CD1c-positive myeloid dendritic cell (primary cell): Measurements from ENCODE around the gene RNASEH2A.
A peak's percentile ranks its signal among the peaks of the same experiment; 100 is the strongest.
"Not testable (repeated sequence)": the region's sequence is repeated elsewhere in the genome, so short reads cannot be mapped to it uniquely, and the experiment has no call there.

Source experiments
- DNase-seq: peaks from one replicate; pipeline ENCODE4 v3.0.0-alpha.2; 2016; ENCODE audit errors: extremely low spot score

RNASEH2A gene

GRCh38 chr19:12793290-12794195, 12.8 kb upstream of the RNASEH2A start:
- DNase-seq = peak; percentile 97

DNA sequence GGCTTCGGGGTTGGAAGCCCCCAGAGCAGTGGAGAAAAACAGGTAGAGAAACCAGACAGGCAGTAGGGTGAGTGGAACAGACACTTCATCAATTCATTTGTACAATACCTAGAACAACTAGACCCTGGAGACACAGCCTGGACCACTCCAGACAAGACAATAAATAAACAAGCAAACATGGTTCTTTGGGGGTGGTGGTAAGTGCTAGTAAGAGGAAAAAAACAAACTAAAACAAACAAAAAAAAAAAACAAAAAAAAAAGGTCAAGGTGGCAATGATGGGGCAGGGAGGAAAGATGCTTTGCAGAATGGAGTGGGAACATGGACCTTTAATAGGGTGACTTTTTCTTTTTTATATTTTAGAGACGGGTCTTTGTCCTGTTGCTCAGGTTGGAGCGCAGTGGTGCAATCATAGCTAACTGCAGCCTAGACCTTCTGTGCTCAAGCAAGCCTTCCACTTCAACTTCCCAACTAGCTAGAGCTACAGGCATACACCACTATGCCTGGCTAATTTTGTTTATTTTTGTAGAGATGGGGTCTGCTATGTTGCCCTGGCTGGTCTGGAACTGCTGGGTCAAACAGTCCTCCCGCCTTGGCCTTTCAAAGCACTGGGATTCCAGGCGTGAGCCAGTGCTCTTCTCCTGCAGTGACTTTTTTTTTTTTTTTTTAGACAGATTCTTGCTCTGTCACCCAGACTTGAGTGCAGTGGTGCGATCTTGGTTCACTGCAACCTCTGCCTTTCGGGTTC, 12.0 kb upstream of the RNASEH2A start:
- peak; percentile 37 for DNase-seq

- no peak for DNase-seq
Observed at GRCh38 chr19:12794971-12795381, 11.4 kb upstream of the RNASEH2A start.

DNA sequence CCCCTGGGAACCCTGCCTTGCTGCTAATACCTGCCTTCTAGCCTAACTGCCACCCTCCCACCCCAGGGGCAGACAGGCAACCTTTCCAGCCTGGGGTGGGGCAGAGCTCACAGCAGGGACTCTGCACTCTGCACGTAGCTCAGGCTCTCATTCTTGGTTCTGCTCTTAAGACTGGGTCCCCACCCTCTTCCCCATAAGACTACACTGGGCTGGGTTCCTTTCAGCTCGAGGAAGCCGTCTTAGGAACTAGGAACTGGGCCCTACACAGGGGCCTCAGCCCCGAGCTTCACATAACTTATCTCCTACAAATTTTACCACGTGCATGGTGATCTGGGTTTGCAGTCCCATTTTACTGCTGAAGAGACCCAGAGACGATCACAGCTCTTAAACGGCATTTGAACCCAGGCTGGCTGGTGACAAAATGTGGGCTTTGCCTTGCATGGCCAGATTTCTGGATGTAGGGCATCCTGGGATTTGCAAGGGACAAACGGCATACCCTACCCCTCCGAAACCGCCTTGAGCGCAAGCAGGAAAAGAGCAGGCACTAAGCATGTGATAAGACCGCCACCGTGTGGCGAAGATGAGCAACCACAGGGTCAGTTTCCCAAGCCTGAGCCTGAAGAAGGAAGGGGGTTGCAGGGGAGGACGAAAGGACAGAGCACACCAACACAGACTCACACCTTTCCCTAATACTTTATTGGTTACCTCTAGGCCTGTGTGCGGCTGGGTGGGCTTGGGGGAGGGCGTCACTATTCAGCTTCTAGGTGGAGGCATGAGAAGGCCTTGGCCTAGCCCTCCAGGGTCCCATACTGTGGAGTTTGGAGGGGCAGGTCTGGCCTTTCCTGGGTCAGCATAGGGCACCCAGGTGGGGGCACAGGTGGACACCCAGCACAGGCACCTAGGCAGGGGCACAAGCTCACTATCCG, 10.0 kb upstream of the RNASEH2A start:
- peak; percentile 89 for DNase-seq

- DNase-seq = no peak
Observed at GRCh38 chr19:12797141-12797587, 9.2 kb upstream of the RNASEH2A start.

DNA sequence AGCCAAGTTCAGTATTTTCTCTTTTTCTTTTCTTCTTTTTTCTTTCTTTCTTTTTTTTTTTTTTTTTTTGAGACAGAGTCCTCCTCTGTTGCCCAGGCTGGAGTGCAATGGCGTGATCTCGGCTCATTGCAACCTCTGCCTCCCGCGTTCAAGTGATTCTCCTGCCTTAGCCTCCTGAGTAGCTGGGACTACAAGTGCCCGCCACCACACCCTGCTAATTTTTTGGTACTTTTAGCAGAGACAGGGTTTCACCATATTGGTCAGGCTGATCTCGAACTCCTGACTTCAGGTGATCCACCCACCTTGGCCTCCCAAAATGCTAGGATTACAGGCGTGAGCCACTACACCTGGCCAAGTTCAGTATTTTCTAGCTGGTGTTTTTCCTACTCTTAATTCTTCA, 8.8 kb upstream of the RNASEH2A start:
- DNase-seq = not testable (repeated sequence)

DNA sequence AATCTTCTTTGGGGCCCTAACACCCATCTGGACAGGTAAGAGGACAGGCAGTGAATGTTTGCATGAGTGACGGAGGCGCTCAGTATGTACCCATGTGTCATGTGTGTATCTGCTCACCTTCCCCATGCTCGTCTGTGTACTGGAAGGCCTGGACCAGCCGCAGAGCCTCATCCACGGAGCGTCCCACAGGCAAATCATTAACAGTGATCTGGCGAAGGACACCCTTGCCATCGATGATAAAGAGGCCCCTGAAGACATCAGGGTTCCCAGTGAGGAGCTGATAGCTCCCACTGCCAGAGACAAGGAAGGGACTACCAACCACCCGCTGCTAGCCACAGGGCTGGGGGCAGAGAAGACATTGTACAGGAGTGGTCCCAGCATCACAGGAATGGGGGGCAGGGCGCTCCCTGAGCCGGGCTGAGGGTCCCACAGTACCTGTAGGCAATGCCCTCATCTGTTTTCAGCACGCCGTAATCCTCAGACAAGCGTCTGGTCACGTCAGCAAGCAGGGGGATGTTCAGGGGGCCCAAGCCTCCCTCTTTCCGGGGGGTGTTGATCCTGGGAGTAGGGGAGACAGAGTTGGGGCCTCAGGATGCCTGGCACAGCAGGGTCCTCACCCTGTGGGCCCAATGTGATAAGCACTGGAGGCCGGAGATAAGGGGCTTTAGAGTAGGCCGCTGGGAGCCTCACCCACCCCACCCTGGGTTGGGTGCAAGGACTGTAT, 6.5 kb upstream of the RNASEH2A start:
- DNase-seq = no peak

GRCh38 chr19:12800466-12800770, 6.0 kb upstream of the RNASEH2A start:
- no peak for DNase-seq

GRCh38 chr19:12800923-12801465, 5.4 kb upstream of the RNASEH2A start:
- DNase-seq = no peak

DNA sequence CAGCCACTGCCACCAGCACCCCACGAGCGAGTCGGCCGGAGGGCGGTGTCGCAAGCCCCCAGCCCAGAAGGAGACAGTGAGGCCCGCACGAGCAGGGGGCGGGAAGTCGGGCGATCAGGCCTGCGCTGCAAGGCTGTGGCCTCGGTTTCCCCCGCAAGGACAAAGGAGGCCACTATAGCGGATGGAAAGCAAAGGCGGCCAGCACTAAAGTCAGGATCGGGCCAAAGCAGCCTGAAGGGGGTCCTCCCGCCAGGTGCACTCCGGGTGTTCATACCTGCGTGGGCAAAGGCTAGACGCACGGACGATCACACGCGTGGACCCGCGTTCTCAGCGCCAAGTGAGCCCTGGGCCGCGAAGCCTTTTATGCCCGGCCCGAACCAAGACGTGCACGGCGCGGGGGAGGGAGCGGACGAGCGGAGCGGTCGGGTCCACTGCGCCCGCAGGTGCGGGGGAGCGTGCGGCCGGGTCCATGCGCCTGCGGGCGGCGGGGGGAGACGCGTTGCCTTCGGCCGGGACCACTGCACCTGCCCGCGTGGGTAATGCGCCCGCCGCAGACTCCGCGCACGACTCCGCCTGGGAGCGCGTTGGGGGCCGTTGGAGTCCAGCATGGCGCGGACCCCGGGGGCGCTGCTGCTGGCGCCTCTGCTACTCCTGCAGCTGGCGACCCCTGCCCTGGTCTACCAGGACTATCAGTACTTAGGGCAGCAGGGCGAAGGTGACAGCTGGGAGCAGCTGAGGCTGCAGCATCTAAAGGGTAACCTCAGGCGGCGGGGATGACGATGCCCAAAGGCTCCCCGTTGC, 4.7 kb upstream of the RNASEH2A start, which contains the start of the genes PRDX2 and THSD8:
Gene PRDX2 (minus strand): TSS at position 335 of the 801 bp plus-strand sequence. CDS start 539 bp downstream, outside the sequence.
Gene THSD8 (plus strand): TSS at position 604 of the 801 bp plus-strand sequence. CDS start 3 bp downstream, at position 607.
- peak; percentile 57 for DNase-seq

- peak; percentile 7 for DNase-seq
Observed at GRCh38 chr19:12802267-12803106, 3.9 kb upstream of the RNASEH2A start.

GRCh38 chr19:12804051-12804450, 2.3 kb upstream of the RNASEH2A start:
- no peak for DNase-seq

DNA sequence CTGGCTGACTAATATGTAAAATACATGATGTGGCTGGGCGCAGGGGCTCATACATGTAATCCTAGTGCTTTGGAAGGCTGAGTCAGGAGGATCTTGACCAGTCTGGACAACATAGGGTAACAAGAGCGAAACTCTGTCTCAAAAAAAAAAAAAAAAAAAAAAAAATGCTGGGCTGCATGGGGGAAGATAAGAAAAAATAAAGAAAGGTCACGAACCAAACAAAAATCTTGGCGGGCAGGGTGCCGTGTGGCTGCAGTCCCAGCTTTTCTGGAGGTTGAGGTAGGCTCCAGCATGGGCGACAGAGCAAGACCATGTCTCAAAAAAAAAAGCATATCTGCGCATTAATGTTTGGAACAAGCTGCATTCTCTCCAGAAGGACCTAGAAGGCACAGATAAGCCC, 8.7 kb downstream of the RNASEH2A start:
- no peak for DNase-seq

- not testable (repeated sequence) for DNase-seq
Observed at GRCh38 chr19:12817188-12817587, 10.8 kb downstream of the RNASEH2A start.

DNA sequence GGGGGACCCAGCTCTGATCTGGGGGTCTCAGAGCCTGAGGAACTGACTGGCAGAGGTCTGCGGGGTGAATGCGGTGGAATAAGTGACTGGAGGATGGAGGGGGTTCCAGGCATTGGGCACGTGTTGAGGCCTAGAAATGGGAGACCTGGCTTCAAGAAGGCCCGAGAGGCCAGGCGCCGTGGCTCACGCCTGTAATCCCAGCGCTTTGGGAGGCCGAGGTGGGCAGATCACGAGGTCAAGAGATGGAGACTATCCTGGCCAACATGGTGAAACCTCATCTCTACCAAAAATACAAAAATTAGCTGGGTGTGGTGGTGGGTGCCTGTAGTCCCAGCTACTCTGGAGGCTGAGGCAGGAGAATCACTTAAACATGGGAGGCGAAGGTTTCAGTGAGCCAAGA, 11.4 kb downstream of the RNASEH2A start:
- DNase-seq = not testable (repeated sequence)

GRCh38 chr19:12821761-12822160, 15.4 kb downstream of the RNASEH2A start:
- DNase-seq = no peak

GRCh38 chr19:12825254-12826131, 19.1 kb downstream of the RNASEH2A start:
- peak; percentile 37 for DNase-seq

DNA sequence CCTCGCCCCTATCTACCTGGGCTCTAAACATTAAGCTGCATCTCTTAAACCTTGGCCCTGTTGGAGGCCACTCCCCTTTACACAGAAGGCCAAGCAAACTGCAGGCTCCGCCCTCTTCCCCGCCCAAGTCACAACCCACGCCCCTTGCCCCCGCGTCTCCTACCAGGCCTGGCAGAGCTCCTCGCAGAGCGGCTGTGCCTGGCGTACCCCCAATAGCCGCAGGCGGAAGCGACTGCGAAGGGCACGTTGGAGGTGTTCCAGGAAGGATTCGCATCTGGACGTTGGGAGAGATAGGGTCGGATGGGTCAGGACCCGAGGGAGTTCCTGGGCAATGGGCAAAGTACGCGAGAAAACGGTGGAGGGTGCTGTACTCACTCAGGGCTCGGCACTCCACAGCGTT, 22.1 kb downstream of the RNASEH2A start:
- DNase-seq = no peak
